PC-3 (cell line): ENCODE data around the gene YIPF4. TPM values are rescaled to one million over a fixed set of nuclear protein-coding genes. Genes with fewer than 3 reads are reported as not detected.

Experiments used
- ATAC-seq: fragments of 200-7000 bp; cut with Tn5 transposase; 2 replicates; pipeline ENCODE4 v1.9.1; 2020; ENCODE audit warnings: mild to moderate bottlenecking, moderate library complexity
- BruUV-seq: library from RNA; stranded (reverse); fragments of 400-500 nt; replicated peaks from 2 replicates; lab custom pipeline; 2021; lab: Mats Ljungman, UMichigan
- CTCF ChIA-PET: fragments of 300-600 bp; sonication (Branson Sonifier 250); formaldehyde crosslinking; loops from one replicate; lab custom pipeline; 2022; ENCODE audit warnings: antibody characterized with exemption; lab: Charles Lee
- POLR2A ChIA-PET: fragments of 300-600 bp; sonication (Branson Sonifier 250); formaldehyde crosslinking; loops from one replicate; lab custom pipeline; 2022; ENCODE audit warnings: antibody characterized with exemption; ENCODE audit not compliant: unreplicated experiment; lab: Charles Lee
- DNase-seq: peaks from one replicate; pipeline ENCODE4 v3.0.0-alpha.2; 2015
- H2AFZ ChIP-seq: fragments of 300-600 bp; sonication (generic); 2 replicates; pipeline ENCODE4 v1.6.0; 2016; ENCODE audit warnings: antibody characterized with exemption, low read length
- H3F3A ChIP-seq: fragments of 300-600 bp; sonication (generic); one replicate; pipeline ENCODE4 v1.6.0; 2017; ENCODE audit warnings: antibody characterized with exemption, low read length, control low read depth, mild to moderate bottlenecking; ENCODE audit not compliant: unreplicated experiment
- H3K27ac ChIP-seq: fragments of 300-600 bp; sonication (generic); 2 replicates; pipeline ENCODE4 v1.5.1; 2016; ENCODE audit warnings: mild to moderate bottlenecking, low read length
- H3K27me3 ChIP-seq: fragments of 300-600 bp; sonication (generic); 2 replicates; pipeline ENCODE4 v1.6.1; 2016; ENCODE audit warnings: low read length, mixed read lengths
- H3K36me3 ChIP-seq: fragments of 300-600 bp; sonication (generic); 2 replicates; pipeline ENCODE4 v1.6.1; 2016; ENCODE audit warnings: low read depth, mixed run types, low read length, mixed read lengths
- H3K4me1 ChIP-seq: fragments of 300-600 bp; sonication (generic); 2 replicates; pipeline ENCODE4 v1.5.1; 2016; ENCODE audit warnings: low read length; ENCODE audit not compliant: insufficient read depth
- H3K4me2 ChIP-seq: fragments of 300-600 bp; sonication (generic); 2 replicates; pipeline ENCODE4 v1.6.0; 2016; ENCODE audit warnings: low read length
- H3K4me3 ChIP-seq: fragments of 300-600 bp; sonication (generic); 2 replicates; pipeline ENCODE4 v1.5.1; 2016; ENCODE audit warnings: mild to moderate bottlenecking, low read length, mixed read lengths
- H3K79me2 ChIP-seq: fragments of 300-600 bp; sonication (generic); 2 replicates; pipeline ENCODE4 v1.6.1; 2017; ENCODE audit warnings: low read length, mixed read lengths
- H3K9ac ChIP-seq: fragments of 300-600 bp; sonication (generic); 2 replicates; pipeline ENCODE4 v1.6.0; 2016; ENCODE audit warnings: mild to moderate bottlenecking, low read length
- H3K9me2 ChIP-seq: fragments of 300-600 bp; sonication (generic); replicated peaks from 2 replicates; pipeline ENCODE4 v1.6.1; 2016; ENCODE audit warnings: mixed run types, low read length, mixed read lengths
- H3K9me3 ChIP-seq: fragments of 300-600 bp; sonication (generic); 2 replicates; pipeline ENCODE4 v1.6.1; 2016; ENCODE audit warnings: low read length, mixed read lengths
- H4K20me1 ChIP-seq: fragments of 300-600 bp; sonication (generic); 2 replicates; pipeline ENCODE4 v1.6.1; 2016; ENCODE audit warnings: low read length, mixed read lengths
- EZH2 ChIP-seq: fragments of 300-600 bp; sonication (generic); IDR thresholded peaks from one replicate; pipeline ENCODE4 v1.6.1; 2017; ENCODE audit warnings: antibody characterized with exemption, mild to moderate bottlenecking, low read length; ENCODE audit not compliant: unreplicated experiment
- EZH2phosphoT487 ChIP-seq: fragments of 300-600 bp; sonication (generic); IDR thresholded peaks from 2 replicates; pipeline ENCODE4 v1.6.1; 2018; ENCODE audit warnings: mild to moderate bottlenecking, antibody characterized with exemption, low read length, borderline replicate concordance
- intact Hi-C: fragments of 100-400 bp; cut with micrococcal nuclease; formaldehyde crosslinking; loops from 2 replicates; pipeline ENCODE4 v1.9.0; 2023
- total RNA-seq: library from RNA; depleted of rRNA; stranded (reverse); fragments of >200 nt; gene quantifications from 2 replicates; pipeline ENCODE4 v1.2.3, GENCODE V29; 2014
- TF ChIP-seq, protein P1 (sequence below): fragments of 300-600 bp; sonication (generic); conservative IDR thresholded peaks from 2 replicates; pipeline ENCODE4 v1.5.1; 2017; ENCODE audit warnings: antibody characterized with exemption, low read depth, mild to moderate bottlenecking, low read length

The YIPF4 gene
- total RNA-seq, 1 experiment from 2014 or later = 13.1 TPM

- H3K79me2 ChIP-seq = no peaks in the 10 kb centered on the region
- no peak overlapping the region for H3K4me2 ChIP-seq
- H3F3A ChIP-seq = no peaks in the 10 kb centered on the region
- H3K27ac ChIP-seq = no peak overlapping the region
- no peak overlapping the region for H3K9ac ChIP-seq
- no peaks in the 10 kb centered on the region for H4K20me1 ChIP-seq
- intact Hi-C loops = no loop called here
- no peaks in the 10 kb centered on the region for H3K9me2 ChIP-seq
- H3K27me3 ChIP-seq = no peaks in the 10 kb centered on the region
- ChIA-PET CTCF (no interaction called here), POLR2A (no interaction called here)
- no peaks in the 10 kb centered on the region for H3K36me3 ChIP-seq
- H3K4me3 ChIP-seq = no peak overlapping the region
- TF ChIP-seq EZH2phosphoT487 (no peak), EZH2 (no peak)
- TF ChIP-seq, protein P1, sequence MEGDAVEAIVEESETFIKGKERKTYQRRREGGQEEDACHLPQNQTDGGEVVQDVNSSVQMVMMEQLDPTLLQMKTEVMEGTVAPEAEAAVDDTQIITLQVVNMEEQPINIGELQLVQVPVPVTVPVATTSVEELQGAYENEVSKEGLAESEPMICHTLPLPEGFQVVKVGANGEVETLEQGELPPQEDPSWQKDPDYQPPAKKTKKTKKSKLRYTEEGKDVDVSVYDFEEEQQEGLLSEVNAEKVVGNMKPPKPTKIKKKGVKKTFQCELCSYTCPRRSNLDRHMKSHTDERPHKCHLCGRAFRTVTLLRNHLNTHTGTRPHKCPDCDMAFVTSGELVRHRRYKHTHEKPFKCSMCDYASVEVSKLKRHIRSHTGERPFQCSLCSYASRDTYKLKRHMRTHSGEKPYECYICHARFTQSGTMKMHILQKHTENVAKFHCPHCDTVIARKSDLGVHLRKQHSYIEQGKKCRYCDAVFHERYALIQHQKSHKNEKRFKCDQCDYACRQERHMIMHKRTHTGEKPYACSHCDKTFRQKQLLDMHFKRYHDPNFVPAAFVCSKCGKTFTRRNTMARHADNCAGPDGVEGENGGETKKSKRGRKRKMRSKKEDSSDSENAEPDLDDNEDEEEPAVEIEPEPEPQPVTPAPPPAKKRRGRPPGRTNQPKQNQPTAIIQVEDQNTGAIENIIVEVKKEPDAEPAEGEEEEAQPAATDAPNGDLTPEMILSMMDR = no peak
- H2AFZ ChIP-seq = no peak overlapping the region
- no peaks in the 10 kb centered on the region for H3K9me3 ChIP-seq
- no TSS peak for BruUV-seq
- ATAC-seq (peak; percentile 67), DNase-seq (peak; percentile 59)
- no peaks in the 10 kb centered on the region for H3K4me1 ChIP-seq
Observed at GRCh38 chr2:32246911-32247310, 30.8 kb upstream of the YIPF4 start.

DNA sequence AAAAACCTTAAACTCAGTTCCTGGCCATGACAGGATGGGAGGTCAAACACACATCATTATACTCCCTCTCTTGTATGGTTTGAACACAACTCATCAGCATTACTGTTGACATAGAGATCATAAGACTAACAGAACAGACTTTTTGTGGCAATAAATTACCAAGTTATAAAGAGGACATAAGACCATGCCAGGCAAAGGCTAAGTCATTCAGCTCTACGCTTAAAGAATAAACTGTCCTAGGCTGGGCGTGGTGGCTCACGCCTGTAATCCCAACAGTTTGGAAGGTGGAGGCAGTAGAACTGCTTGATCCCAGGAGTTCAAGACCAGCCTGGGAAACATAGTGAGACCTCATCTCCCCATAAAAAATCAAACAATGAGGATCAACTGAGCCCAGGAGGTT lies 29.4 kb upstream of the YIPF4 start:
- Histone ChIP-seq H3K9ac (no peak overlapping the region), H3K27me3 (no peaks in the 10 kb centered on the region), H3K36me3 (no peaks in the 10 kb centered on the region), H3K27ac (no peak overlapping the region), H3F3A (no peaks in the 10 kb centered on the region), H3K79me2 (no peaks in the 10 kb centered on the region), H3K4me3 (no peak overlapping the region), H4K20me1 (no peaks in the 10 kb centered on the region), H2AFZ (no peak overlapping the region), H3K4me2 (no peak overlapping the region), H3K4me1 (peaks cover 6% of the 10 kb centered on the region), H3K9me2 (no peaks in the 10 kb centered on the region), H3K9me3 (no peaks in the 10 kb centered on the region)
- TF ChIP-seq EZH2phosphoT487 (no peak), EZH2 (no peak)
- TF ChIP-seq, protein P1 = no peak
- no TSS peak for BruUV-seq
- intact Hi-C loops = no loop called here
- ATAC-seq (peak; percentile 33), DNase-seq (no peak)
- POLR2A ChIA-PET = no interaction called here
- CTCF ChIA-PET = no interaction called here

DNA sequence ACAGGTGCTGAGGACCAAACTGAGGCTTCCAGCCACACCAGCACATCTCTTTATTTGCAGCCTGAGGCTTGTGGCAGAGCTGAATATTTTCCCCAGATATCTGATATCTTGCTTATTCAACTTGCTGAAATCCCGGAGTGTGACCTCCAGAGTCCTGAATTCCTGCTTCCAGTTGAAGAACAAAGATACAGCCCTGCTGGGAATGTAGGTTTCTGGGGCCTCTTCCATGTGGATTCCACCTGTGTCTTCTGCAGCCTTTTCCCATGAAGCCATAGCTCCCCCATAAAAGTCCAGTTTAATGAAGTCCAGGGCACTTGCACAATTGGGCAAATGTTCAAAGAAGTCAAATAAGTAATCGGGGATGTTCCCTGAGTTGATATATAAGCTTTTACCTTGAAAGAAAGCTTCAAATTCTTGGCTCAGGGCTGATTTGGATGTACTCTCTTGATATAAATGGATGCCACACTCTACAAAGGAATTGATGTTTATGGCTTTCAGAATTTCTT lies 27.9 kb upstream of the YIPF4 start:
- ATAC-seq (no peak), DNase-seq (no peak)
- Histone ChIP-seq H3F3A (no peaks in the 10 kb centered on the region), H2AFZ (no peak overlapping the region), H3K4me2 (no peak overlapping the region), H3K9me3 (no peaks in the 10 kb centered on the region), H3K27ac (no peak overlapping the region), H3K4me1 (peaks cover 6% of the 10 kb centered on the region), H3K79me2 (no peaks in the 10 kb centered on the region), H3K9ac (no peak overlapping the region), H3K4me3 (no peak overlapping the region), H3K27me3 (no peaks in the 10 kb centered on the region), H3K9me2 (no peaks in the 10 kb centered on the region), H3K36me3 (no peaks in the 10 kb centered on the region), H4K20me1 (no peaks in the 10 kb centered on the region)
- intact Hi-C loops = no loop called here
- no TSS peak for BruUV-seq
- ChIA-PET CTCF (no interaction called here), POLR2A (no interaction called here)
- TF ChIP-seq, protein P1 = no peak
- TF ChIP-seq EZH2phosphoT487 = no peak
- TF ChIP-seq EZH2 = no peak
